Measurements from ENCODE around the gene KAT14.
"Not testable (repeated sequence)": the region's sequence is repeated elsewhere in the genome, so short reads cannot be mapped to it uniquely, and the experiment has no call there.

DNA sequence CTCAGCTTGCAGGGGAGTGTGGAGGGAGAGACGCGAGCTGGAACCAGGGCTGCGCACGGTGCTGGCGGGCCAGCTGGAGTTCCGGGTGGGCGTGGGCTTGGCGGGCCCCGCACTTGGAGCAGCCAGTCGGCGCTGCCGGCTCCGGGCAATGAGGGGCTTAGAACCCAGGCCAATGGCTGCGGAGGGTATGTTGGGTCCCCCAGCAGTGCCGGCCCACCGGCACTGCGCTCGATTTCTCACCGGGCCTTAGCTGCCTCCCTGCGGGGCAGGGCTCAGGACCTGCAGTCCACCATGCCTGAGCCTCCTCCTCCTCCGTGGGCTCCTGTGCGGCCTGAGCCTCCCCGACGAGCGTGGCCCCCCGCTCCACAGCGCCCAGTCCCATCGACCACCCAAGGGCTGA lies 89.1 kb downstream of the KAT14 start:
- not testable (repeated sequence) for TF ChIP-seq CTCF, POLR2A (IDR thresholded peaks at IDR 0.05)

Data from right lobe of liver (tissue), 4 donors.